Stimulated activated CD8-positive, alpha-beta memory T cell treated with anti-CD3 and anti-CD28 coated beads, Interleukin-15, amount 100 ng/mL, for 48 hours (primary cell): ENCODE data around the gene CHST12.
"Not testable (repeated sequence)": the region's sequence is repeated elsewhere in the genome, so short reads cannot be mapped to it uniquely, and the experiment has no call there.

ENCODE experiments used
- DNase-seq, 2 donors: peaks; one replicate each; pipeline ENCODE4 v3.0.0-alpha.2; 2020; ENCODE audit warnings: low read depth in 2 of 2

Gene CHST12

GRCh38 chr7:2403014-2403717, at the start of gene CHST12:
TSS of gene CHST12 (plus strand) at chr7:2403611. CDS start at chr7:2432640, 29,029 bp downstream.
- peak; percentile 88 to 90 for DNase-seq

GRCh38 chr7:2353936-2354185, 49.5 kb upstream of the CHST12 start:
- peak; percentile 79 to 85 for DNase-seq

- peak; percentile 75 to 80 for DNase-seq
These were observed 49.0 kb upstream of the CHST12 start, which contains the start of gene EIF3B for GRCh38 chr7:2354186-2354938. TSS of gene EIF3B (plus strand) at chr7:2354827. CDS start at chr7:2354922, 95 bp downstream.

- no peak for DNase-seq
These were observed 48.3 kb upstream of the CHST12 start for GRCh38 chr7:2354939-2355704.

GRCh38 chr7:2355705-2356008, 47.8 kb upstream of the CHST12 start:
- DNase-seq = no peak

- no peak for DNase-seq
These were observed 46.2 kb upstream of the CHST12 start for GRCh38 chr7:2357165-2357564.

GRCh38 chr7:2357571-2357970, 45.8 kb upstream of the CHST12 start:
- no peak for DNase-seq

- no peak for DNase-seq
These were observed 44.4 kb upstream of the CHST12 start for GRCh38 chr7:2358968-2359527.

GRCh38 chr7:2359610-2360009, 43.8 kb upstream of the CHST12 start:
- no peak for DNase-seq

GRCh38 chr7:2360796-2361195, 42.6 kb upstream of the CHST12 start:
- DNase-seq = no peak

GRCh38 chr7:2362385-2363088, 40.9 kb upstream of the CHST12 start:
- DNase-seq = no peak

GRCh38 chr7:2369139-2369538, 34.3 kb upstream of the CHST12 start:
- DNase-seq = no peak

GRCh38 chr7:2371329-2371728, 32.1 kb upstream of the CHST12 start:
- no peak for DNase-seq

- no peak for DNase-seq
These were observed 30.7 kb upstream of the CHST12 start for GRCh38 chr7:2372724-2373123.

GRCh38 chr7:2373124-2373556, 30.3 kb upstream of the CHST12 start:
- DNase-seq = no peak

- no peak for DNase-seq
These were observed 29.8 kb upstream of the CHST12 start for GRCh38 chr7:2373646-2374045.

- DNase-seq = no peak
These were observed 29.0 kb upstream of the CHST12 start for GRCh38 chr7:2374401-2374800.

GRCh38 chr7:2374830-2375728, 28.3 kb upstream of the CHST12 start:
- no peak for DNase-seq

GRCh38 chr7:2376351-2377154, 26.9 kb upstream of the CHST12 start:
- DNase-seq = no peak

GRCh38 chr7:2377492-2377891, 25.9 kb upstream of the CHST12 start:
- not testable (repeated sequence) for DNase-seq
